Measurements from ENCODE around the gene RNF26. TPM values are rescaled to one million over a fixed set of nuclear protein-coding genes. Genes with fewer than 3 reads are reported as not detected.

The RNF26 gene
- total RNA-seq, 1 experiment from 2014 or later, result 45.6 TPM

- RAD21 ChIA-PET (ENCODE audit: low non-redundant PET in 1 of 2, low total read pairs in 2 of 2, uncharacterized antibody in 2 of 2, unreplicated experiment in 2 of 2), result no interaction called here
- Histone ChIP-seq H3K36me3 (ENCODE audit: control insufficient read depth in 1 of 2, insufficient read depth in 2 of 2, low read length in 2 of 2) (no peaks in the 10 kb centered on the region; a peak in 1 of 4 replicates), H3K4me1 (ENCODE audit: control insufficient read depth in 1 of 2, insufficient read depth in 2 of 2, low read length in 2 of 2) (peaks cover 7 to 10% of the 10 kb centered on the region in 2 experiments; a peak in 3 of 4 replicates), H3K4me2 (ENCODE audit: low read length) (no peak overlapping the region), H3K9me3 (ENCODE audit: control insufficient read depth in 1 of 2, insufficient read depth in 1 of 2, low read depth in 1 of 2, low read length in 2 of 2) (no peaks in the 10 kb centered on the region), H3K9me2 (ENCODE audit: insufficient read depth) (no peaks in the 10 kb centered on the region), H3K4me3 (replicated peaks in 1 of 2; ENCODE audit: low read depth in 1 of 2, low read length in 2 of 2) (no peak overlapping the region), H2AFZ (ENCODE audit: low read depth, low read length, poor library complexity, severe bottlenecking) (no peak overlapping the region), H3K27ac (ENCODE audit: low read depth, low read length) (no peak overlapping the region), H3K9ac (ENCODE audit: low read length) (no peak overlapping the region), H3K27me3 (ENCODE audit: insufficient read depth, low read length) (no peaks in the 10 kb centered on the region), H3K79me2 (ENCODE audit: insufficient read depth, low read length) (peaks cover 8% of the 10 kb centered on the region), H4K20me1 (ENCODE audit: insufficient read depth) (no peaks in the 10 kb centered on the region)
- POLR2A ChIA-PET, result no interaction called here
- intact Hi-C loops (cut with micrococcal nuclease), result no loop called here
- TF ChIP-seq EGR1 (IDR thresholded peaks at IDR 0.05; ENCODE audit: low read depth), result no peak
- no peak for TF ChIP-seq SP1 (IDR thresholded peaks at IDR 0.05; ENCODE audit: low read depth)
- TF ChIP-seq ZFX (IDR thresholded peaks at IDR 0.05), result no peak
- ATAC-seq (no peak), DNase-seq (ENCODE audit: low read depth, low spot score) (no peak)
- CTCF ChIA-PET, result no interaction called here
- BruUV-seq (replicated peaks), result no TSS peak
Measured at GRCh38 chr11:119330237-119330636, 4.1 kb upstream of the RNF26 start.

DNA sequence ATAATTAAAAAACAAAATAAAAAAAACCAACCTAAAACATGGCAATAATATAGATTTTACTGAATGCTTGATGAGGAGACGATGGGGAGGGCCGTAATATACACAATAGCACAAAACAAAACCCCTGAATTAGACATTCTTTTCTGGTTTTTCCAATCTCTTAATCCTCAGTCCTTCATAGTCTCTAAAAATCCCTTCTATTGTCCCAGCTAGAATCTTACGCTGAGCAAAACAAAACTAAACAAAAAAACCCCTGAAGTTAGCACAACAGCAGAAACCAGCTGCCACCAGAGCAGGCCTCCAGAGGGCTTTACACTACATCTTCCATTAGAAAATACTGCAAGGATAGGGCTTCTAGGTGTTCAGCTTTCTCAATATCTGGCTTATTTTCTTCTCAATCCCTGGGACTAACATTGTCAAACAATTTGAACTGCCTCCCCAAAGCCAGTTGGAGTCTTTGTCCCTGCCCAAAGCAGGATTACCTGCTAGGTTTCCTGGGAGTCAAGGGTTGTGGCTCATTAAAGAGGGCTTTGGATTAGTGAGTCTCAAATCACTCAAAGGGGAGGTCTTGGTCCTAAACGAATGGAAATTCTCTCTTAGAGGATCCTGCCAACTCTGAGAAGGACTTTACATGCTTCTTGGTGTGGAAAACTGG, 2.1 kb upstream of the RNF26 start:
- Histone ChIP-seq H3K27ac (ENCODE audit: low read depth, low read length) (no peak overlapping the region), H3K9me2 (ENCODE audit: insufficient read depth) (no peaks in the 10 kb centered on the region), H2AFZ (ENCODE audit: low read depth, low read length, poor library complexity, severe bottlenecking) (no peak overlapping the region), H3K9ac (ENCODE audit: low read length) (no peak overlapping the region), H3K9me3 (ENCODE audit: control insufficient read depth in 1 of 2, insufficient read depth in 1 of 2, low read depth in 1 of 2, low read length in 2 of 2) (no peaks in the 10 kb centered on the region), H3K27me3 (ENCODE audit: insufficient read depth, low read length) (no peaks in the 10 kb centered on the region), H3K36me3 (ENCODE audit: control insufficient read depth in 1 of 2, insufficient read depth in 2 of 2, low read length in 2 of 2) (peaks cover 0 to 12% of the 10 kb centered on the region in 2 experiments; a peak in 2 of 4 replicates), H4K20me1 (ENCODE audit: insufficient read depth) (no peaks in the 10 kb centered on the region), H3K4me2 (ENCODE audit: low read length) (no peak overlapping the region), H3K79me2 (ENCODE audit: insufficient read depth, low read length) (peaks cover 28% of the 10 kb centered on the region), H3K4me3 (replicated peaks in 1 of 2; ENCODE audit: low read depth in 1 of 2, low read length in 2 of 2) (no peak overlapping the region), H3K4me1 (ENCODE audit: control insufficient read depth in 1 of 2, insufficient read depth in 2 of 2, low read length in 2 of 2) (peaks cover 9 to 19% of the 10 kb centered on the region in 2 experiments)
- DNase-seq (ENCODE audit: low read depth, low spot score) (no peak), ATAC-seq (no peak)
- ChIA-PET CTCF (interaction anchor here (1.1 kb wide), 1 partner anchor 8 kb away, joined by 3 read pairs; no protein-coding TSS in a partner anchor), POLR2A (no interaction called here), RAD21 (ENCODE audit: low non-redundant PET in 1 of 2, low total read pairs in 2 of 2, uncharacterized antibody in 2 of 2, unreplicated experiment in 2 of 2) (no interaction called here)
- TF ChIP-seq CBX3 (IDR thresholded peaks at IDR 0.05; ENCODE audit: low read depth), result no peak
- TF ChIP-seq EZH2 (IDR thresholded peaks at IDR 0.05), result no peak
- TF ChIP-seq, protein P1, sequence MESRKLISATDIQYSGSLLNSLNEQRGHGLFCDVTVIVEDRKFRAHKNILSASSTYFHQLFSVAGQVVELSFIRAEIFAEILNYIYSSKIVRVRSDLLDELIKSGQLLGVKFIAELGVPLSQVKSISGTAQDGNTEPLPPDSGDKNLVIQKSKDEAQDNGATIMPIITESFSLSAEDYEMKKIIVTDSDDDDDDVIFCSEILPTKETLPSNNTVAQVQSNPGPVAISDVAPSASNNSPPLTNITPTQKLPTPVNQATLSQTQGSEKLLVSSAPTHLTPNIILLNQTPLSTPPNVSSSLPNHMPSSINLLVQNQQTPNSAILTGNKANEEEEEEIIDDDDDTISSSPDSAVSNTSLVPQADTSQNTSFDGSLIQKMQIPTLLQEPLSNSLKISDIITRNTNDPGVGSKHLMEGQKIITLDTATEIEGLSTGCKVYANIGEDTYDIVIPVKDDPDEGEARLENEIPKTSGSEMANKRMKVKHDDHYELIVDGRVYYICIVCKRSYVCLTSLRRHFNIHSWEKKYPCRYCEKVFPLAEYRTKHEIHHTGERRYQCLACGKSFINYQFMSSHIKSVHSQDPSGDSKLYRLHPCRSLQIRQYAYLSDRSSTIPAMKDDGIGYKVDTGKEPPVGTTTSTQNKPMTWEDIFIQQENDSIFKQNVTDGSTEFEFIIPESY (IDR thresholded peaks at IDR 0.05; ENCODE audit: extremely low read depth, insufficient replicate concordance, low read length), result no peak
- TF ChIP-seq SIN3A (IDR thresholded peaks at IDR 0.05; ENCODE audit: low read depth), result no peak
- TF ChIP-seq POLR2A (IDR thresholded peaks at IDR 0.05; ENCODE audit: borderline replicate concordance, extremely low read depth, insufficient read depth, insufficient read length), result no peak
- TF ChIP-seq CEBPB (IDR thresholded peaks at IDR 0.05; ENCODE audit: low read depth), result no peak
- TF ChIP-seq YY1 (IDR thresholded peaks at IDR 0.05; ENCODE audit: extremely low read depth, insufficient replicate concordance, low read depth, low read length), result no peak
- TF ChIP-seq ATF3 (IDR thresholded peaks at IDR 0.05), result no peak
- TF ChIP-seq EZH2phosphoT487 (IDR thresholded peaks at IDR 0.05; ENCODE audit: borderline replicate concordance), result no peak
- TF ChIP-seq ZNF274 (IDR thresholded peaks at IDR 0.05; ENCODE audit: low read depth, low read length), result no peak
- TF ChIP-seq, protein P2, sequence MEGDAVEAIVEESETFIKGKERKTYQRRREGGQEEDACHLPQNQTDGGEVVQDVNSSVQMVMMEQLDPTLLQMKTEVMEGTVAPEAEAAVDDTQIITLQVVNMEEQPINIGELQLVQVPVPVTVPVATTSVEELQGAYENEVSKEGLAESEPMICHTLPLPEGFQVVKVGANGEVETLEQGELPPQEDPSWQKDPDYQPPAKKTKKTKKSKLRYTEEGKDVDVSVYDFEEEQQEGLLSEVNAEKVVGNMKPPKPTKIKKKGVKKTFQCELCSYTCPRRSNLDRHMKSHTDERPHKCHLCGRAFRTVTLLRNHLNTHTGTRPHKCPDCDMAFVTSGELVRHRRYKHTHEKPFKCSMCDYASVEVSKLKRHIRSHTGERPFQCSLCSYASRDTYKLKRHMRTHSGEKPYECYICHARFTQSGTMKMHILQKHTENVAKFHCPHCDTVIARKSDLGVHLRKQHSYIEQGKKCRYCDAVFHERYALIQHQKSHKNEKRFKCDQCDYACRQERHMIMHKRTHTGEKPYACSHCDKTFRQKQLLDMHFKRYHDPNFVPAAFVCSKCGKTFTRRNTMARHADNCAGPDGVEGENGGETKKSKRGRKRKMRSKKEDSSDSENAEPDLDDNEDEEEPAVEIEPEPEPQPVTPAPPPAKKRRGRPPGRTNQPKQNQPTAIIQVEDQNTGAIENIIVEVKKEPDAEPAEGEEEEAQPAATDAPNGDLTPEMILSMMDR (IDR thresholded peaks at IDR 0.05 in 2 of 3, conservative IDR thresholded peaks at IDR 0.05 in 1 of 3; ENCODE audit: borderline replicate concordance in 1 of 3, insufficient read depth in 1 of 3, low read depth in 2 of 3, low read length in 2 of 3), result no peak
- TF ChIP-seq SP1 (IDR thresholded peaks at IDR 0.05; ENCODE audit: low read depth), result no peak
- TF ChIP-seq ZFX (IDR thresholded peaks at IDR 0.05), result no peak
- TF ChIP-seq POLR2AphosphoS5 (IDR thresholded peaks at IDR 0.05; ENCODE audit: low read depth, low read length), result no peak
- intact Hi-C loops (cut with micrococcal nuclease), result no loop called here
- BruUV-seq (replicated peaks), result no TSS peak

Data from HCT116 (cell line).